ENCODE data around the gene ARL8A.

Gene ARL8A

DNA sequence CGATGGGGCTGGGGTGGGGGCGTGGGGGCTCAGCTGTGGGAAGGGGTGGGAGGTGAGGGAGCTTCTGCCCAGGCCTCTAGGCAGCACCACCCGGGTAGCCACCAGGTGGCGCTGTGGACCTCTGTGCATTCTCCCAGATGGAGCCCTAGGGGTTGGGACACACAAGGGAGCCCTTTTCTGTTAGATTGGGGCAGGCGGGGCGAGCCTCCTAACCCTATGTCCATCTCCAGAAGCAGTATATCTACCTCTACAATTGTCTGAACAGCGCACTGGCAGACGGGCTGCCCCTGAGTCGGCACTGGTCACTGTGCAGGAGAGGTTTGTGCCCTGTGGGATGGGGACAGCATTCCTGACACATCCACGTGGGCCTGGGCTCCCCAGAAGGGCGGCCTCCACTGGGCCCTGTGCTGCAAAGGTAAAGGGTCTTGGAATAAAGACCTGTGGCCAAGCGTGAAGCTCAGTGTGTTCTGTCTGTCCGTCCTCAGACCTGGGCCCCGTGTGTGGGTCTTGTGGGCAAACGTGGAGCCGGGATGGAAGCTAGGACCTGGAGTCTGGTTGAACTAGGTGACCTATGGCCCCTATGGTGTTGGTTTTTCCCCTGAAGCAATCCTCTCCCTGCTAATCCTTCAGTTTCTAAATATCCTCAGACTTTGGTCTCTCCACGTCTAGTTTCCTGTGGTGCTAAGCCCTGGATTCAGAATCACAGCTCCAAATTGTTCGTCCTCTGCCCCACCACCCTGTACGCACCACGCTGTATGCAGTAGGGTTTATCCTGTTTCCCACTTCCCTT lies 44.7 kb upstream of the ARL8A start:
- TF ChIP-seq ZFX (IDR thresholded peaks at IDR 0.05; ENCODE audit: borderline replicate concordance), result no peak
- TF ChIP-seq, protein P1, sequence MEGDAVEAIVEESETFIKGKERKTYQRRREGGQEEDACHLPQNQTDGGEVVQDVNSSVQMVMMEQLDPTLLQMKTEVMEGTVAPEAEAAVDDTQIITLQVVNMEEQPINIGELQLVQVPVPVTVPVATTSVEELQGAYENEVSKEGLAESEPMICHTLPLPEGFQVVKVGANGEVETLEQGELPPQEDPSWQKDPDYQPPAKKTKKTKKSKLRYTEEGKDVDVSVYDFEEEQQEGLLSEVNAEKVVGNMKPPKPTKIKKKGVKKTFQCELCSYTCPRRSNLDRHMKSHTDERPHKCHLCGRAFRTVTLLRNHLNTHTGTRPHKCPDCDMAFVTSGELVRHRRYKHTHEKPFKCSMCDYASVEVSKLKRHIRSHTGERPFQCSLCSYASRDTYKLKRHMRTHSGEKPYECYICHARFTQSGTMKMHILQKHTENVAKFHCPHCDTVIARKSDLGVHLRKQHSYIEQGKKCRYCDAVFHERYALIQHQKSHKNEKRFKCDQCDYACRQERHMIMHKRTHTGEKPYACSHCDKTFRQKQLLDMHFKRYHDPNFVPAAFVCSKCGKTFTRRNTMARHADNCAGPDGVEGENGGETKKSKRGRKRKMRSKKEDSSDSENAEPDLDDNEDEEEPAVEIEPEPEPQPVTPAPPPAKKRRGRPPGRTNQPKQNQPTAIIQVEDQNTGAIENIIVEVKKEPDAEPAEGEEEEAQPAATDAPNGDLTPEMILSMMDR (IDR thresholded peaks at IDR 0.05), result peak; percentile 96
- no peak overlapping the region for H3K27ac ChIP-seq

DNA sequence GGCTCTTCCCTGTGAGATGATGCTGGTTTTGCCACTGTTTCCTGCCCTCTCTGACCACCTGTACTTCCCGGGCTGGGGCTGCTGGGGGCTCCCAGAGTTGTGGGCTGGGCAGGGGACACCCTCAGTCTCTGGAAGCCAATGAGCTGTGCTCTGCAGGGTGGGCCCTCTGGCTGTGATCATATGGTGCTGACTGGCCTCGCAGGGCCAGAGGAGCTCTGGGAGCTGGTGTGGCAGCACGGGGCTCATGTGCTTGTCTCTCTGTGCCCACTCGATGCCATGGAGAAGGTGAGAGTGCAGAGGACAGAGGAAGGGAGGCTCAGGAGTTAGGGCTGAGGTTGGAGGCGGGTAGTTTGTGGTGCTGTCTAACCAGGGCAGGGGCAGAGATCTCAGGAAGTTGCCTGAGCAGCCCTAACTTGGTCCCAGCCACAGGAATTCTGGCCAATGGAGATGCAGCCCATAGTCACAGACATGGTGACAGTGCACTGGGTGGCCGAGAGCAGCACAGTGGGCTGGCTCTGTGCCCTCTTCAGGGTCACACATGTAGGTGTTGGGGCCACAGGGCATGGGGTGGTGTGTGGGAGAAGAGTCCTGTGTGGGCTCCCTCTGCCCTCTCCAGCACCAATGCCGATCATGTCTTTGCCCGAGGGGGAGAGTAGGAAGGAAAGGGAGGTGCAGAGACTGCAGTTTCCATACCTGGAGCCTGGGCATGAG lies 43.3 kb upstream of the ARL8A start:
- TF ChIP-seq ZFX (IDR thresholded peaks at IDR 0.05; ENCODE audit: borderline replicate concordance), result no peak
- TF ChIP-seq, protein P1 (IDR thresholded peaks at IDR 0.05), result no peak
- no peak overlapping the region for H3K27ac ChIP-seq

DNA sequence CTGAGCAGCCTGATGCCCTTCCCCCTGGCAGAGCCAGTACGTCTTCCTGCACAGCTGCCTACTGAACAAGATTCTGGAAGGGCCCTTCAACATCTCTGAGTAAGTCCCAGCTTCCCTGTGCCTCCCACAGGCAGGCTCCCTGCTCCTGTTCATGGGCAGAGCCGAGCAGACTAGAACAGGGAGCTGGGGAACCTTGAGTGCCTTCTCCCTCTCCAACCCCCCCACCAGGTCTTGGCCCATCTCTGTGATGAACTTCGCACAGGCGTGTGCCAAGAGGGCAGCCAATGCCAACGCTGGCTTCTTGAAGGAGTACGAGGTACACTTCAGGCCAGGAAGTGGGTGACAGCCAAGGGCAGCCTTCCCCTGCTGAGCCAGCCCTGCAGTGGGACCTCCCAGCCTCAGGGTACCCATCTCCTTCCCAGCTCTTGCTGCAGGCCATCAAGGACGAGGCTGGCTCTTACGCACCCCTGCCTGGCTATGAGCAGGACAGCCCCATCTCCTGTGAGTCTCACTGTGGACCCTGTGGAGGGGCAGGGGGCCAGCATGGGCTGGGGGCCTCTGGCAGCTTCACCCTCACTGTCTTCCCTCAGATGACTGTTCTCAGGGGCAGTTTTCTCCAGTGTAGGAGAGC lies 42.6 kb upstream of the ARL8A start:
- no peak for TF ChIP-seq ZFX (IDR thresholded peaks at IDR 0.05; ENCODE audit: borderline replicate concordance)
- no peak overlapping the region for H3K27ac ChIP-seq

DNA sequence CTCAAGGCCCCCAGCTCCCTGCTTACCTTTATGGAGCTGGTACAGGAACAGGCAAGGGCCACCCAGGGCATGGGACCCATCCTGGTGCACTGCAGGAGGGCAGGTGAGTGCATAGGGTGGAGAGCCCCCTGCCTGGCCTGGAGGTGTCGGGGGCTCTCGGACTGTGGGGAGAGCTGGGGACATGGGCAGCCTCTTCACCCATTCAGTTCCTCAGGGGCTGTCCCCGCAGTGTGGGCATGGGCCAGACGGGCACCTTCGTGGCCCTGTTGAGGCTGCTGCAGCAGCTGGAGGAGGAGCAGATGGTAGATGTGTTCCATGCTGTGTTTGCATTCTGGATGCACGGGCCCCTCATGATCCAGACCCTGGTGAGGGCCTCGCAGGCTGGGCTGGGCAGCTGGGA lies 41.8 kb upstream of the ARL8A start:
- no peak overlapping the region for H3K27ac ChIP-seq
- TF ChIP-seq, protein P1 (IDR thresholded peaks at IDR 0.05), result no peak
- no peak for TF ChIP-seq ZFX (IDR thresholded peaks at IDR 0.05; ENCODE audit: borderline replicate concordance)

DNA sequence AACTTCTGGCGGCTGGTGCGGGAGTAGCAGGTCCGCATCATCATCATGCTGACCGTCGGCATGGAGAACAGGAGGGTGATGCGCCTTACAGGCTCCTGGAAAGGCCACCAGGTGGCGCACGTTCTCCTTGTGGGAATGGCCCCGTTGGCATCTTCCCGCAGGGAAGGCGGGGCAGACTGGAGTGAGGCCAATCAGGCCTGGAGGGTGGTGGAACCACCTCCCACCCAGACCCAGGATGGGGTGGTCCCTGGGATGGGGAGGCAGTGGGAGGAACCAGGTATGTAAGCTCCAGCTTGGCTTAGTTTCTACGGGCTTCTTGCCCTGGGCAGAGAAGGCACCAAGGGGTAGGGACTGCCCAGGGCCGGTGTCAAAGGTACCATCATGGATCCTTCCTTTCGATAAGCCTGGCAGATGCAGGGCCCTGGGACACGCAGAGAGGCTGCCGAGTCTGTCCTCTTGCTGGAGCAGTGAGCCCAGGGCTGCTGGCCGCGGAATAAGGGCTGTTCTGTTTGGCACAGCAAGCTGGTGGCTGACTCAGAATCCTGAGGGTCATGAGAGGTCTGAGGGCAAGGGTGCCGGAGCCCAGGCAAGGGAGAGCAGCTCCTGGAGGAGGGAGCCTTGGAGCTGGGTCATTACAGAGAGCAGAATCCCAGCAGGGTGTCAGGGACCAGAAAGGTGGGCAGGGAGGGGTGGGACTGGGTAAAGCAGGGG lies 40.4 kb upstream of the ARL8A start:
- TF ChIP-seq ZFX (IDR thresholded peaks at IDR 0.05; ENCODE audit: borderline replicate concordance), result no peak
- TF ChIP-seq, protein P1 (IDR thresholded peaks at IDR 0.05), result peak; percentile 93
- no peak overlapping the region for H3K27ac ChIP-seq

DNA sequence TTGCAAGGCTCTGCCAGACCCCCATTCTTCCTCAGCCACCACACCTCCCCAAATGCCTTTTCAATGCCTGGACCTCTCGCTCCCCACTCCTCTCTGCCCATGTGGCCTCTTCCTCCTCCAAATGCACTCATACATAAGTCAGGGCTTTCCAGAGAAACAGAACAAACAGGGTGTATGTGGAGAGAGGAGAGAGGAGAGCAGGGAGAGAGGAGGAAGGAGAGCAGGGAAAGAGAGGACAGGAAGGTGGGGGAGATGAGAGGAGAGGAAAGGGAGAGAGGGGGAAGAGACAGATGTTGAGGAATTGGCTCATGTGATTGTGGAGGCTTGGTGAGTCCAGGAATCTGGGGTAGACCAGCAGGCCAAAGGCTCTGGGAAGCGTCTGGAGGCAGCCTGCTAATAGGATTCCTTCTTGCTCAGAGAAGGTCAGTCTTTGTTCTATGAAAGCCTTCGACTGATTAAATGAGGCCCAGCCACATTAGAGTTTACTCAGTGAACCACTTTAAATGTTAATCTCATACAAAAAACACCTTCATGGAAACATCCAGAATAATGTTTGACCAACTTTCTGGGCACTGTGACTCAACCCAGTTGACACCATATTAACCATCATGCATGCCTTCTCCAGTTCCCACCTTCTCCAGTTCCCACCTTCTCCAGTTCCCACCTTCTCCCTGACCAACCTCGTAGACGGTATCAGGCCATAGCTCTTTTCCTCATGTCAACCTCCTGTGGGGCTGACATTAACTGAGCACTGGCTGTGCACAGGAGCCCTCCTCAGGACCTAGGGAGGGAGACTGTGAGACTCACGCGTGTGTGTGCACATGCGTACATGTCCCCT lies 37.7 kb upstream of the ARL8A start:
- TF ChIP-seq, protein P1 (IDR thresholded peaks at IDR 0.05), result no peak
- no peak for TF ChIP-seq ZFX (IDR thresholded peaks at IDR 0.05; ENCODE audit: borderline replicate concordance)

More for the DNA sequence above, 37.7 kb upstream of the ARL8A start:
- no peak overlapping the region for H3K27ac ChIP-seq

Measured in 22Rv1 (cell line).